GM19455 (cell line): ENCODE results near the gene SZT2.
"Not testable (repeated sequence)": the region's sequence is repeated elsewhere in the genome, so short reads cannot be mapped to it uniquely, and the experiment has no call there.

Experiments used
- ATAC-seq: cut with Tn5 transposase; IDR thresholded peaks from one replicate; pipeline ENCODE4 v1.9.1; 2021; ENCODE audit not compliant: unreplicated experiment

SZT2 gene

GRCh38 chr1:43360616-43361015, 29.1 kb upstream of the SZT2 start:
- no peak for ATAC-seq

GRCh38 chr1:43363283-43363934, 26.3 kb upstream of the SZT2 start:
- ATAC-seq = no peak

- no peak for ATAC-seq
Observed at GRCh38 chr1:43363935-43364525, 25.7 kb upstream of the SZT2 start.

- ATAC-seq = no peak
Observed at GRCh38 chr1:43365678-43366077, 24.0 kb upstream of the SZT2 start.

- ATAC-seq = no peak
Observed at GRCh38 chr1:43366179-43366578, 23.5 kb upstream of the SZT2 start.

GRCh38 chr1:43366601-43367025, 23.1 kb upstream of the SZT2 start:
- ATAC-seq = no peak

- ATAC-seq = peak; percentile 37
Observed at GRCh38 chr1:43367026-43367903, 22.4 kb upstream of the SZT2 start.

- ATAC-seq = peak; percentile 77
Observed at GRCh38 chr1:43367904-43368645, 21.6 kb upstream of the SZT2 start, which contains the start of gene ELOVL1. TSS of gene ELOVL1 (minus strand) at chr1:43368011. CDS start at chr1:43365609, 2,402 bp downstream.

GRCh38 chr1:43368646-43369020, 21.1 kb upstream of the SZT2 start:
- ATAC-seq = no peak

- not testable (repeated sequence) for ATAC-seq
Observed at GRCh38 chr1:43369779-43370178, 19.9 kb upstream of the SZT2 start.

- ATAC-seq = no peak
Observed at GRCh38 chr1:43370564-43370963, 19.1 kb upstream of the SZT2 start.

- no peak for ATAC-seq
Observed at GRCh38 chr1:43372172-43372571, 17.5 kb upstream of the SZT2 start.

- no peak for ATAC-seq
Observed at GRCh38 chr1:43373066-43373940, 16.4 kb upstream of the SZT2 start.

- no peak for ATAC-seq
Observed at GRCh38 chr1:43376723-43377235, 12.9 kb upstream of the SZT2 start.

- ATAC-seq = no peak
Observed at GRCh38 chr1:43377831-43378230, 11.9 kb upstream of the SZT2 start.

GRCh38 chr1:43379476-43379875, 10.2 kb upstream of the SZT2 start:
- no peak for ATAC-seq

GRCh38 chr1:43381612-43382011, 8.1 kb upstream of the SZT2 start:
- no peak for ATAC-seq

GRCh38 chr1:43382027-43382779, 7.5 kb upstream of the SZT2 start:
- ATAC-seq = no peak

- no peak for ATAC-seq
Observed at GRCh38 chr1:43383449-43383848, 6.2 kb upstream of the SZT2 start.
